ENCODE data around the gene POLDIP2. TPM values are rescaled to one million over a fixed set of nuclear protein-coding genes. Genes with fewer than 3 reads are reported as not detected.

The POLDIP2 gene
- total and polyA plus RNA-seq, 9 of the 15 experiments (the other 6 are each of a cell fraction or from before 2014, with no cell fraction given) = 22.0 to 137 (median 104) TPM

- TF ChIP-seq MITF (IDR thresholded peaks at IDR 0.05) (no peak), ZNF592 (IDR thresholded peaks at IDR 0.05) (peak; percentile 51; the same call in 1 of the 2 replicates), MAFG (tag; conservative IDR thresholded peaks at IDR 0.05) (no peak), HIVEP1 (CRISPR knock-in tag; IDR thresholded peaks at IDR 0.05) (no peak), ZNF124 (CRISPR knock-in tag; IDR thresholded peaks at IDR 0.05) (no peak), CHAMP1 (IDR thresholded peaks at IDR 0.05) (no peak), ZNF644 (tag; IDR thresholded peaks at IDR 0.05; ENCODE audit: low read depth) (no peak), MEIS2 (IDR thresholded peaks at IDR 0.05; ENCODE audit: partially characterized antibody) (peak; percentile 44)
These were observed 39.2 kb downstream of the POLDIP2 start (continued) for GRCh38 chr17:28317966-28318758.

All from K562 (cell line).